Memory B cell (primary cell): ENCODE results near the gene TESK1.
A peak's percentile ranks its signal among the peaks of the same experiment; 100 is the strongest.
"Not testable (repeated sequence)": the region's sequence is repeated elsewhere in the genome, so short reads cannot be mapped to it uniquely, and the experiment has no call there.

Experiments
- ATAC-seq: fragments of 150-1000 bp; cut with Tn5 transposase; 2 replicates; pipeline ENCODE4 v1.10.0; 2021; ENCODE audit warnings: low read depth, mild to moderate bottlenecking, moderate library complexity
- DNase-seq, 2 donors: peaks; one replicate each; pipeline ENCODE4 v3.0.0; 2022; ENCODE audit warnings: low spot score in 2 of 2
- H3K27ac Mint-ChIP-seq: one replicate; pipeline ENCODE4 v1.8.0; 2022; ENCODE audit warnings: mild to moderate bottlenecking, moderate library complexity, mixed read lengths
- H3K27me3 Mint-ChIP-seq: one replicate; pipeline ENCODE4 v1.8.0; 2022; ENCODE audit warnings: mixed read lengths
- H3K36me3 Mint-ChIP-seq: one replicate; pipeline ENCODE4 v1.8.0; 2022; ENCODE audit warnings: mild to moderate bottlenecking, mixed read lengths
- H3K4me1 Mint-ChIP-seq: one replicate; pipeline ENCODE4 v1.8.0; 2022; ENCODE audit warnings: mixed read lengths
- H3K4me3 Mint-ChIP-seq: one replicate; pipeline ENCODE4 v1.8.0; 2022; ENCODE audit warnings: mild to moderate bottlenecking, moderate library complexity, mixed read lengths
- H3K9me3 Mint-ChIP-seq: one replicate; pipeline ENCODE4 v1.8.0; 2022; ENCODE audit warnings: mixed read lengths

TESK1 gene

GRCh38 chr9:35569206-35569605 is 35.9 kb upstream of the TESK1 start:
- peak overlapping the region; percentile 57 for H3K4me3 Mint-ChIP-seq
- H3K4me1 Mint-ChIP-seq = peaks cover 19% of the 10 kb centered on the region
- DNase-seq = no peak
- peak overlapping the region; percentile 93 for H3K27ac Mint-ChIP-seq
- no peaks in the 10 kb centered on the region for H3K27me3 Mint-ChIP-seq
- peak; percentile 51 for ATAC-seq
- H3K36me3 Mint-ChIP-seq = peaks cover 5% of the 10 kb centered on the region
- H3K9me3 Mint-ChIP-seq = no peaks in the 10 kb centered on the region

DNA sequence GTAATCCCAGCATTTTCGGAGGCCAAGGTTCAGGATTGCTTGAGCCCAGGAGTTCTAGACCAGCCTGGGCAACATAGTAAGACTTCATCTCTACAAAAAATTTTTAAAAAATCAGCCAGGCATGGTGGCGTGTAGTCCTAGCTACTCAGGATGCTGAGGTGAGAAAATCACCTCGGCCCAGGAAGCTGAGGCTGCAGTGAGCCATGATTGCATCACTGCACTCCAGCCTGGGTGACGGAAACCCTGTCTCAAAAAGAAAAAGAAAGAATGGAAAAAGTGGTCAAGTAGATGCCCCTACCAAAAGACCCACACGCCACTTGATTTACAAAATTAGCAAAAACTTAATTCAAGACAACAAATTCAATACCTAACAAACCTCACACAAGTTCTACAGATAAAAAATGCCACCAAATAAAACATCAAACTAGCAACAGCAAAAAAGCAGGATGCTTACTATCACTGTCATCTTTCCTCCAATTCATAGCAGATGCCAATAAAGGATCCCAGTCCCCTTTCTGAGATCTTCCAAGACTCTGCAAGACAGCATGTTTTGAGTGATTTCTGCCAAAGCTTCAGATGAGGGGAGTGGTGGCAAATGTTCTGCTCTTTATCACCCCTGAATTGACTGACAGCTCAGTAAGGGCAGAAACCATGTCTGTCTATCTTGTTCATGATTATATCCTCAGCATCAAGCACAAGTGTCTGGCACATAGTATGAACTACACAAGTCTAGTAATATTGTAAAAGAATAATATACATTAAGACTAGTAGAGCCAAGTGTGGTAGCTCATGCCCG is 34.2 kb upstream of the TESK1 start:
- no peaks in the 10 kb centered on the region for H3K27me3 Mint-ChIP-seq
- peak overlapping the region; percentile 93 for H3K27ac Mint-ChIP-seq
- no peaks in the 10 kb centered on the region for H3K9me3 Mint-ChIP-seq
- ATAC-seq (peak; percentile 71), DNase-seq (no peak)
- H3K4me3 Mint-ChIP-seq = no peak overlapping the region
- H3K4me1 Mint-ChIP-seq = peaks cover 19% of the 10 kb centered on the region
- peaks cover 3% of the 10 kb centered on the region for H3K36me3 Mint-ChIP-seq

- ATAC-seq (no peak), DNase-seq (no peak)
- H3K4me3 Mint-ChIP-seq = no peak overlapping the region
- peaks cover 7% of the 10 kb centered on the region for H3K36me3 Mint-ChIP-seq
- H3K4me1 Mint-ChIP-seq = peaks cover 10% of the 10 kb centered on the region
- H3K27ac Mint-ChIP-seq = peak overlapping the region; percentile 28
- no peaks in the 10 kb centered on the region for H3K27me3 Mint-ChIP-seq
- H3K9me3 Mint-ChIP-seq = peaks cover 4% of the 10 kb centered on the region
Measured at GRCh38 chr9:35574578-35575122, 30.4 kb upstream of the TESK1 start.

- Mint-ChIP-seq H3K9me3 (peaks cover 7% of the 10 kb centered on the region), H3K27ac (peak overlapping the region; percentile 28), H3K36me3 (peaks cover 11% of the 10 kb centered on the region), H3K4me3 (no peak overlapping the region), H3K27me3 (no peaks in the 10 kb centered on the region), H3K4me1 (peaks cover 5% of the 10 kb centered on the region)
- DNase-seq = no peak
- no peak for ATAC-seq
Measured at GRCh38 chr9:35575478-35575877, 29.6 kb upstream of the TESK1 start.

DNA sequence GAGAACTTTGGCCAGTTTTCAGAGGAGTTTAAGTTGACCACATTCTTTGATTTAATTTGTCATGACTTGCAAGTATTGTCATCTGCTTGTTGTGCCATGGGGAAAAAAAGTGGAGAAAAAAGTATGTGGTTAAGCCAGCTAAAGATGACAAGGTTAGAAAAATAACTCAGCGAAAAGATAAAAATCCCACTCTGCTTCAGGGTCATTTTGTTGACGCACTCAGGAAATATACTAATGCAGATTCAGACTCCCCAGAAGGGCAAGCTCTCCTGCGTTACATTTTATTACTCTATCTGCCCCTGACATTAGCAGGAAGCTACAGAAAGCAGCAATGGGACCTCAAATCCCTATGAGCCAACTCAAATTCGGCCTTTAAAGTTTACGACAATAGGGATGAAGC is 27.6 kb upstream of the TESK1 start:
- H3K9me3 Mint-ChIP-seq = peaks cover 9% of the 10 kb centered on the region
- H3K27ac Mint-ChIP-seq = no peak overlapping the region
- no peak for DNase-seq
- H3K4me3 Mint-ChIP-seq = no peak overlapping the region
- H3K36me3 Mint-ChIP-seq = peaks cover 16% of the 10 kb centered on the region
- no peak for ATAC-seq
- H3K4me1 Mint-ChIP-seq = no peaks in the 10 kb centered on the region
- no peaks in the 10 kb centered on the region for H3K27me3 Mint-ChIP-seq

DNA sequence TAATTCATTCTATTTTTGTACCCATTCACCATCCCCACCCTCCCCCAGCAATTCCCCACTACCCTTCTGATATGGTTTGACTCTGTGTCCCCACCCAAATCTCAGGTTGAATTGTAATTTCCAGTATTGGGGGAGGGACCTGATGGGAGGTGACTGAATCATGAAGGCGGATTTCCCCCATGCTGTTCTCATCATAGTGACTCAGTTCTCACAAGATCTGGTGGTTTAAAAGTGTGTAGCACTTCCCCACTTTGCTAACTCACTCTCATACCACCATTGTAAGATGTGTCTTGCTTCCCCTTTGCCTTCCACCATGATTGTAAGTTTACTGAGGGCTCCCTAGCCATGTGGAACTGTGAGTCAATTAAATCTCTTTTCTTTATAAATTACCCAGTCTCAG is 25.9 kb upstream of the TESK1 start:
- Mint-ChIP-seq H3K27ac (no peak overlapping the region), H3K36me3 (peaks cover 19% of the 10 kb centered on the region), H3K4me3 (no peak overlapping the region), H3K9me3 (peaks cover 9% of the 10 kb centered on the region), H3K4me1 (no peaks in the 10 kb centered on the region), H3K27me3 (no peaks in the 10 kb centered on the region)
- DNase-seq = no peak
- peak; percentile 14 for ATAC-seq

DNA sequence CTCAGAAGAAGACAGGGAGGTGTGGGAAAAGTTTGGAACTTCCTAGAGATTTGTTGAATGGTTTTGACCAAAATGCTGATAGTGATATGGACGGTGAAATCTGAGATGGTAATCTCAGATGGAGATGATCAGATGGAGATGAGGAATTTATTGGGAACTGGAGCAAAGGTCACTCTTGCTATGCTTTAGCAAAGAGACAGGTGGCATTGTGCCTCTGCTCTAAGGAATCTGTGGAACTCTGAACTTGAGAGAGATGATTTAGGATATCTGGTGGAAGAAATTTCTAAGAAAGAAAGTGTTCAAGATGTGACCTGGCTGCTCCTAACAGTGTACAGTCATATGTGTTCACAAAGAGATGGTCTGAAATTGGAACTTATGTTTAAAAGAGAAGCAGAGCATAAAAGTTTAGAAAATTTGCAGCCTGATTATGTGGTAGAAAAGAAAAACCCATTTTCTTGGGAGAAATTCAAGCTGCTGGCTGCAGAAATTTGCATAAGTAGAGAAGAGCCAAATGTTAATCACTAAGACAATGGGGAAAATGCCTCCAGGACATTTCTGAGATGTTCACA is 25.3 kb upstream of the TESK1 start:
- not testable (repeated sequence) for H3K27ac Mint-ChIP-seq, DNase-seq

GRCh38 chr9:35583521-35583920 is 21.5 kb upstream of the TESK1 start:
- peaks cover 26% of the 10 kb centered on the region for H3K36me3 Mint-ChIP-seq

More for the DNA sequence above, 25.3 kb upstream of the TESK1 start:
- not testable (repeated sequence) for H3K4me1 Mint-ChIP-seq, H3K9me3 Mint-ChIP-seq, H3K4me3 Mint-ChIP-seq, ATAC-seq, H3K27me3 Mint-ChIP-seq
- H3K36me3 Mint-ChIP-seq = peaks cover 19% of the 10 kb centered on the region

GRCh38 chr9:35584681-35585080 is 20.4 kb upstream of the TESK1 start:
- not testable (repeated sequence) for H3K9me3 Mint-ChIP-seq, H3K27me3 Mint-ChIP-seq, H3K4me1 Mint-ChIP-seq, H3K4me3 Mint-ChIP-seq, ATAC-seq, DNase-seq, H3K27ac Mint-ChIP-seq
- peaks cover 20% of the 10 kb centered on the region for H3K36me3 Mint-ChIP-seq

More at GRCh38 chr9:35583521-35583920, 21.5 kb upstream of the TESK1 start:
- H3K27ac Mint-ChIP-seq, H3K4me3 Mint-ChIP-seq, H3K27me3 Mint-ChIP-seq, H3K4me1 Mint-ChIP-seq, DNase-seq, ATAC-seq: not testable (repeated sequence)
- peaks cover 10% of the 10 kb centered on the region for H3K9me3 Mint-ChIP-seq

- DNase-seq, H3K4me1 Mint-ChIP-seq, ATAC-seq, H3K9me3 Mint-ChIP-seq, H3K27me3 Mint-ChIP-seq, H3K4me3 Mint-ChIP-seq, H3K27ac Mint-ChIP-seq: not testable (repeated sequence)
- H3K36me3 Mint-ChIP-seq = peaks cover 23% of the 10 kb centered on the region
Measured at GRCh38 chr9:35588506-35588905, 16.6 kb upstream of the TESK1 start.

GRCh38 chr9:35593581-35593980 is 11.5 kb upstream of the TESK1 start:
- no peak for ATAC-seq
- Mint-ChIP-seq H3K4me1 (no peaks in the 10 kb centered on the region), H3K27ac (no peak overlapping the region), H3K9me3 (peaks cover 6% of the 10 kb centered on the region), H3K4me3 (no peak overlapping the region), H3K36me3 (peaks cover 29% of the 10 kb centered on the region), H3K27me3 (no peaks in the 10 kb centered on the region)
- DNase-seq = no peak

- Mint-ChIP-seq H3K9me3 (peaks cover 6% of the 10 kb centered on the region), H3K27me3 (no peaks in the 10 kb centered on the region), H3K4me3 (no peak overlapping the region), H3K4me1 (peaks cover 1% of the 10 kb centered on the region), H3K36me3 (peaks cover 29% of the 10 kb centered on the region), H3K27ac (no peak overlapping the region)
- no peak for ATAC-seq
- DNase-seq = no peak
Measured at GRCh38 chr9:35594471-35594870, 10.6 kb upstream of the TESK1 start.

DNA sequence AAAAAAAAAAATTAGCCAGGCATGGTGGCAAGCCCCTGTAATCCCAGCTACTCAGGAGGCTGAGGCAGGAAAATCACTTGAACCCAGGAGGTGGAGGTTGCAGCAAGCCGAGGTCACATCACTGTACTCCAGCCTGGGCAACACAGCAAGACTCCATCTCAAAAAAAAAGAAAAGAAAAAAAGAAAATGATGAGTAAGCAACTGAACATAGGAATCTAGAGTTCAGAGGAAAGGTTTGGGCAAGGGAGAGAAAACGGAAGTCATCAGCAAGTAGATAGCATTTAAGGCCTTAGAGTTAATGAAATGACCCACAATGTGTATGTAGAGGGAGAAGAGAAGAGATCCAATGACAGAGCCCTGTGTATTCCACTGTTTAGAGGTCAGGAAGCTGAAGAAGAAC is 8.2 kb upstream of the TESK1 start:
- DNase-seq, H3K4me1 Mint-ChIP-seq, H3K4me3 Mint-ChIP-seq, H3K9me3 Mint-ChIP-seq, ATAC-seq, H3K27ac Mint-ChIP-seq, H3K27me3 Mint-ChIP-seq: not testable (repeated sequence)
- peaks cover 24% of the 10 kb centered on the region for H3K36me3 Mint-ChIP-seq

DNA sequence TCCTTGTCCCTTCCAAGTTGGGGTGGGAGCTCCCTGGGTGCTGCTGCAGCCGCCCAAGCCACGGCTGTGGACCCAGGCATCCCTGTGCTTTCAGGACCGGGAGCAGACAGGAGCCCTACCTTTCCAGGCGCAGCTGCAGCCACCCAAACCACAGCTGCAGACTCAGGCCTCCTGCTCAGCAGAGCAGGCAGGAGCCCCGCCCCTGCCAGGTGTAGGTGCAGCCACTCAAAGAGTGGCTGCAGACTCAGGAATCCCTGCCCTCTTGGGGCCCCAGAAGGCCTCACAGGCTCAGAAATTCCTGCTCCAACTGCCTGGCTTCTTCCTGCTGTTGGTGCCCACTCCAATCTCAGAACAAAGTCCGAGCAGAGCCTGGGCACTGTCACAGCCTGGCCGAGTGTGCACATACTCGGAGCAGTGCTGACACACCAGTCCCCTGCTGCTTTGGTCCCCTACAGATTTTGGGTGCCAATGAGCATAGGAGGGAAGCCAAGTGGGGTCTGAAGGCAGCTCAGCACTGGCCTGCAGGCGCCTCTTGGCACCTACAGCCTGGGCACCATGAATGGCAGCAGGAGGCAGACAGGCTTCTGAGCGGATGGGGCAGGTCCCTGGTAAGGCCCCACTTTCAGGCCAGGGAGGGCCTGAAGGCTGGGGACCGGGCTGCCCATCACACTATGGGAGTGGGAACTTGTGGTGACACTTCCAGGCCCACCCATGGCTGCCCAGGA is 6.0 kb upstream of the TESK1 start:
- no peak for DNase-seq

More for the DNA sequence above, 6.0 kb upstream of the TESK1 start:
- Mint-ChIP-seq H3K4me1 (peaks cover 7% of the 10 kb centered on the region), H3K36me3 (peaks cover 12% of the 10 kb centered on the region), H3K4me3 (no peak overlapping the region), H3K27ac (no peak overlapping the region), H3K27me3 (no peaks in the 10 kb centered on the region), H3K9me3 (no peaks in the 10 kb centered on the region)
- ATAC-seq = peak; percentile 67
